HG03097 (cell line): Measurements from ENCODE around the gene COX10.

Experiments used
- ATAC-seq: cut with Tn5 transposase; IDR thresholded peaks from one replicate; pipeline ENCODE4 v1.9.1; 2021; ENCODE audit not compliant: unreplicated experiment, low FRiP score

COX10 gene

DNA sequence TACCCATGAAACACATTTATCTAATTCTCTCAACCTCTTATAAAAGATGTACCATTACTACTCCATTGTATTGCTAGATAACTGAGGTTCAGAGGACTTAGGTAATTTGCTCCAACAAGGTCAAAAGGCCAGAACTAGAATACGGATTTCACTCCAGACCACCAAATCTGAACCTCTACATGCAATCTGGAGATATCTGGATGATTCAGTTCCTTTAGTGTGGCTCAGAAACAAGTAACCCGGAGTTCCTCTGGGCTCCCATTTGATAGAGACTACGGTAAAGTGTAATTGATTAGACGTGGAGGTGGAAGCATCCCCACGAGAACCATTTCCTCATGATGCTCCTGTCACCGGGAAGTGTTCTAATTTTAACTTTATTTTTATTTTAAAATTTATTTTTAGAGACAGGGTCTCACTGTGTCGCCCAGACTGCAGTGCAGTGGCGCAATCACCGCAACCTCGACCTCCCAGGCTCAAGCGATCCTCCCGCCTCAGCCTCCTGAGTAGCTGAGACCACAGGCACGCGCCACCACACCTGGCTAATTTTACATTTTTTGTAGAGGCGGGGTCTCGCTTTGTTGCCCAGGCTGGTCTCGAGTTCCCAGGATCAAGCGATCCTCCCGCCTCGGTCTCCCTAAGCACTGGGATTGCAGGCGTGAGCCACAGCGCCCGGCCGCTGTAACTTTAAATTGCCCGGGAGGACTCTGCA is 608 bp upstream of the COX10 start:
- no peak for ATAC-seq

DNA sequence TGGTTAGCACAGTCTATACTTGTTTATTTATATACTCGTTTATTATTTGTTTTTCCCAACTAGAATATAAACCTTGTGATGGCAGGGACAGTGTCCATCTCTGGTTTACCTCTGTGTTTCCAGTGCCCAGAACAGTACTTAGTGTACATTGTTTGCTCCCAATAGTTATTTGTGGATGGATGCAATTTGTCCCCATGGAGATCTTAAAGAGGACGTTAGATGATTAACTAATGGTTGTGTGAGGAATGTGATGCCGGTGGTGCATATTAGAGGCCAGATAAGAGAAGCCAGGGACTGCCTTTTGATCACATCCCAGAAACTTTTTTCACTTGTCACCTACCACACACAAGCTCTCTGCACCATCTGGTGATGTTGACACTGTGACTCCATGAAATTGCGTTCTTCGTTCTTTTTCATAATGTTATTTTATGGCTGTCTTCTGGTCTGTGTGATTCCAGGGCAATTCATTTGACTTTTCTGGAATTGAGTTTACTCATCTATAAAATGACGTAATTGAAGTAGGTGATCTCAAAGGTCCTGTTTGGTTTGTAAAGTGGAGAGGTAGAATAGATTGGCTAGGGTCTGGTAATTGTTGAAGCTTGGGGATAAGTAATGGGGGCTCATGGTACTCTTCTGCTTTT is 1.2 kb downstream of the COX10 start:
- no peak for ATAC-seq

DNA sequence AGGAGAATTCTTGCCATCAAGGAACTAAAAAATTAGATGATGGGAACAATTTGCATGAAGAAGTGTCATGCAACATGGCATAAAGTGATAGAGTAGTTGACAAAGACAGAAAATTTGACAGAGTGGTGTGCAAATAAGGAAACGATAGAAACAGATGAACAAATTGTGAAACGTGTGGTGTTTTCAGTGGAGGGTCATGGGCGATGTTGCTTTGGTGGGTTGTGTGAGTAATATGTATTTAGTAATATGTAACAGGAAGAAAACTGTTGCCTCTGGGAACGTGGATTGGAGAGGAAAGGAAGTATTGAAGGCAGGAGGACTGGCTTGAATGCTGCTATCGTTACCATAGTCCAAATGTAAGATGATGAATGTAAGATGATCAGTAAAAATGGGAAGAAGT is 3.6 kb downstream of the COX10 start:
- no peak for ATAC-seq

DNA sequence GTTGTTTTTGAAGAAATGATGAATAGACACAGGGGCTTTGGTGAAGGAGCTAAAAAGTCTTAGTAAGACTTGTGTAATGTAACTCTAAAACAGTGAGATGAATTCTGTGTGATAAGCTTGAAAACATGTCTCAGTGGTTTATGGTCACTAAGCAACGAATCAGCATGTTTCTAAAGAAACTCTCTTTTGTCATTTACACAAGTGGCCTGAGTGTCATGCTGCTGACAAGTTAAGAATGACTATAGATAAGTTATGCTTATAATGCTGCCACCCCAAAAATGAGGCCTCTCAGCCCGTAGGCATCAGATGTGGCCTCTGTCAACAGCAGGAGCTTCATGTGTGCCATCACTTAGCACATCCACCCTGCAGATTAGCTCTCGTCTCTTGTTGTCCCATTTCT is 8.7 kb downstream of the COX10 start:
- no peak for ATAC-seq

DNA sequence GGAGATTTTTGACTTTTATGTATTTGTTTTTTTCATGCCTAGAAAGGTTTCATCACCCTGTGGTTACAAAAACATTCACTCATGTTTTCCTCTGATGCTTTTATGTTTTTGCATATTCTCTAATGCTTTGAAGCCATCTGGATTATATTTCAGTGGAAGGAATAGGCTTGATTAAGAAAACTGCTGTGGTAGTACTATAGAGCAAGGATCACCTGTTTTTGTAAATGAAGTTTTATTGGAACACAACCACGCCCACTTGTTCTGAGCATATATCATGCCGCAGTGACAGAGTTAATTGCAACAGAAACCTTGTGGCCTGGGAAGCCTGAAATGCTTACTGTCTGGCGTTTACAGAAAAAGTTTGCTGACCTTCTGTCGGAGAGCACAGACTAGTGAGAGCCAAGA is 11.5 kb downstream of the COX10 start:
- ATAC-seq = no peak

DNA sequence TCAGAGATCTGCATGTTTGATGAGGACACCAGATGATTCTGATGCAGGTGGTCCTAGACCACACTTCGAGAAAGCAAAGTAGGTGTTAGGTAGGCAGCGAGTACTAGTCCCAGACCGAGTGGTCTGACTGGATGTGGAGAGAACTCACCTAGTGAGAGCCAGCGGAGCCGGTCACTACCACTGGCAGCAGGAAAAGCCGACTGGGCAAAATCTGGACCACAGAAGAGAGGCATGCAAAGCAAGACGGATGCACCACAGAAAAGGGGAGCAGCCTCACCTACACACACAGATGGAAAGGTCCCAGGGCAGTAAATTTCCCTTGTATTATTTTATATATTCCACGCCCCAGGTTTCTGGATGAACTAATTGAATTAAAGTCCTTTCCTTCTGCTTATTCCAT is 13.5 kb downstream of the COX10 start:
- ATAC-seq = no peak

DNA sequence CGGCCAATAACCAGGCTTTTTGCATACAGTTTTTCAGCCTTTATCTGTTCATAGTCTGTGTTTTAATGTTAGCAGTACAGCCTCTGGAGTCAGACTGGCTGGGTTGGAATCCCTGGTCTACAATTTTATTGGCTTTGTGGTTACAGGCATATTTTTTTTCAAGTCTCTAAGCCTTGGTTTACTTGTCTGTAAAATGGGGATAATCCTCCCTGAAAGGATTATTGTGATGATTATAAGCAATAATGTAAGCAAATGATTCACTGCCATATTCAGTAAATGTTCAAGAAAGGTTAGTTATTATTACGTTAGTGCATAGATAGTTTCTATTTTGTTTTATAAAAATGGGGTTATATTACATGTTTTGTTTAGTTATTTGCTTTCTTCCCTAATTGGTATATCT is 15.7 kb downstream of the COX10 start:
- no peak for ATAC-seq

DNA sequence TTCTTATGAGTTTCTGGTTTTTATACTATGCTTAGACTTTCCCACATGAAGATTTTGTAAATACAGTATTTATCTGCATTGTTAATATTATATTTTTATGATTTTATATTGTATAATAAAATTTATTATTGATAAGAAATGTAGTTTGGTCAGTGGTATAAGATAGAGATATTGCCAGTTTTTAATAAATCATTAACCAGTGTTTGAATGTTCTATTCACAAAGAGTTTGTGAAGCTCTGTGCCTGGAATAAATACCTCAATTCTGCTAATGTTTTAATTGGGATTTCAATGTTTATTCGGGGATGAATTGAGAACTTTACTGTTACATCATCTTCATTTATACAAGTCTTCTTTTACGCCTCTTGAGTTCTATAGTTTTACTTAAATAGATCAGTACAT is 16.9 kb downstream of the COX10 start:
- no peak for ATAC-seq

DNA sequence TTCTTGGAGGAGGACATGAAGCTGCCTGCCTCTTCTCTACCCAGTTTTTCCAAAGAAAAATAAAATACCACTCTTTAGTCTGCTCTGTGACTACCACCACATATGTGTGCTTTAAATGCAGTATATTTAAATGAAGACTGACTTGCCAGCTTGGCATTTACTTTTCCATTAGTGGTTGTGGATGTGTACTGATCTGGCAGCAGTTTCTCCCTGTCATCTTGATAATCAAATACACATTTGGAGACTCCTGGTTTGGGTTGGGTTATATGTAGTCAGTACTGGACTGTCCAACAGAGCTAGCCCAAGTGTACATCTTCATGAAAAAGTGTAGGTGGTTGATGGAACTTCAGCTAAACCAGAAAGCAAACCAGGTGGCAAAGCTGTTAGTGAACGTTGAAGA is 19.9 kb downstream of the COX10 start:
- no peak for ATAC-seq

DNA sequence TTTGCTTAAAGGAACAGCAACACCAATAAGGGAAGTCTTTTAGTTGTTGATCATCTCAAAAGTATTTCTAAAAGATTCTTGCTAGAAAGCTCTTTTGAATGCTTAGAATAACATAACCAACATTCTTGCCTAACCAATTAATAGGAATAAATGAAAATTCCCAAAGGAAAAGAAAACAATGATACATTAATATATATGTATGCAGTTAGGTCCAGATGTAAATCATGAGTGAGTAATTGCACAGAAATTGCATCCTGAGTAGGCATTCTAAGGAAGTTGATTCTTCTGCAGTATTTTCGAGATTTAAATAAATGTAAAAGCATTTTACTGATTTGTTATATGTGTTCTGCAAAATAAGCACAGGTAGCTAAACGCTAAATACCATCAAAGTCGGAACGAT is 22.1 kb downstream of the COX10 start:
- ATAC-seq = no peak

DNA sequence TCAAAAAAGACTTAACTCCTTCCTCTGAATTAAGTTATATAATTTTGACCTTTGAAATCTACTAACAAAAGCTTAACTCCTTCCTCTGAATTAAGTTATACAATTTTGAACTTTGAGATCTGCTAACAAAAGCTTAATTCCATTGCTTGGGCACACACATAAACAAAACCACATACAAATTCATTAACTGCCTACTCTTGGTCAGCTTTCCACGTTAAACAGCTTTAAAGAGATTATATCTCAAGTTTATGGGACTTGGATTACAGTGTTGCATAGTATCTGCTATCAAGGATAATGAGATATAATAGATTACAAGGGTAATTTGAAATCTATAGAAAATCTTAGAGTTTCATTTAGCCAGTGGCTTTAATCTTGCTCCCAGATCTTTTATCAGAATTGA is 23.5 kb downstream of the COX10 start:
- ATAC-seq = no peak

DNA sequence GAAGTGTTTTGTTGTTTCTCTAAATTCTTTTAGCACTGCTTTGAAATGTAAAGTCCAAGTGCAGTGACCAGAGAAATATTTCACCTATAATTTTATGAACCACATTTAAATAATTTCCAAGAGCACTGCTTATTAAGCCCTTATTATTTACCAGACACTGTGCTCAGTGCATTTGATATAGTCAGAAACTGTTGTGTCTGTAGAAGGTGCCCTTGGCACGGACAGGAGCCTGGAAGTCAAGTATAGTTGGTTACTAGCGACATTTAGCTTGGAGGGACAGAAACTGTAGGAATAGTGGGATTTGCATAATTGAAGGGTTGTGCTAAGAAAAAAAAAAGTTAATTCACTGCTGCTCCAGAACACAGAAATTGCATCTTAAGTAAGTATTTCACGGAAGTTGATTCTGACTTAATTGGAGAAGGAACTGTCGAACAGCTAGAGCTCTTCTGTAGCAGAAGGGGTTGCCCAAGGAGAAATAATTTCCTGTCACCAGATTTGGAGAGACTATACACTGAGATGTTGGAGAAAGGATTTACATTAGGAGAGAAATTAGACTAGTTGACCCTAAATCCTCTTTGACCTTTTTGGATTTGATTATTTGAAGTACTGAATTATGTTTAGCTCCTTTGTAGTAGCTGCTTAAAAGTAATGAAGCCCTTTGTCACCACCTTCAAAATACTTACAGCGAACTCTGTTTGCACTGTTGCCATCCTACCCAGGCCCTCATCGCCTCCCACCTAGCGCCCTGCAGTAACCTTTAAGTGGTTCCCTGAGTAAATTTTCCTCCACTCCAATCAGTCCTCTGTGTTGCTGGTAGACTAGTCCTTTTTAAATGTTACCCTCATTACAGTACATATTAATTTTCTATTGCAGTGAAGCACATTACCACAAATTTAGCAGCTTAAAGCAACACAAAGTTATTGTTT is 25.6 kb downstream of the COX10 start:
- no peak for ATAC-seq

DNA sequence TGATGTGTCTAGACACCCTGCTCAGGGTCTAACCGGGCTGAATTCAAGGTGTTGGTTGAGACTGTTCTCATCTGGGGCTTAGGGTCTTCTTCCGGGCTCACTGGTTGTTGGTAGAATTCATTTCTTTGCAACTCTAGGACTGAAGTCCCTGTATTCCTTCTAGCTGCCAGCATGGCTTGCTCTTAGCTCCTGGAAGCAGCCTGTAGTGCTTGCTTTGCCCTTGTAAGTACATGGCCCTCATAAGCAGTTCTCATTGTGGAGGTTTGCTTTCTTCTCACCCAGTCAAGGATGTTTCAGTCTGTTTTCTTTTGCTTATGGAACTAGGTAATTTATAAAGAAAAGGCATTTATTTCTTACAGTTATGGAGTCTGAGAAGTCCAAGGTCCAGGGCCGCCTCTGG is 26.3 kb downstream of the COX10 start:
- no peak for ATAC-seq

DNA sequence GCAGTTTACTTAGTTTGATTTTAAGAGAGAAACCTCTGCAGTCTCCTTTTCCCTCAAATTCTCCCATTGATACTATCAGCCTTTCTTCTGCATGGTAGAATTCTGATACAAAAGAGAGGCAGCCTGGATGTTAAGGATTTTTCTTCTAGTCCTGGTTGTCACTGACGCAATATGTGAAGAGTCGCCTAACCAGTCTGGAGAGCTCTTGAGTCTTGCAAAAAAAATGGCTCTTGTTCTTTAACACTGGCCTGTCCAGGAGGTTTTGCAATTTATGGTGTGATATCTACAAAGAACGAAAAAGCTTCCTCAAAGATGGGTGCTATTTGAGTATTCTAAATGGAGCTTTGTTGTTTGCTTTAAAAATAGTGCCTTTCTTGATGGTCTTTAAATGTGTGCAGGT is 28.9 kb downstream of the COX10 start:
- ATAC-seq = no peak

DNA sequence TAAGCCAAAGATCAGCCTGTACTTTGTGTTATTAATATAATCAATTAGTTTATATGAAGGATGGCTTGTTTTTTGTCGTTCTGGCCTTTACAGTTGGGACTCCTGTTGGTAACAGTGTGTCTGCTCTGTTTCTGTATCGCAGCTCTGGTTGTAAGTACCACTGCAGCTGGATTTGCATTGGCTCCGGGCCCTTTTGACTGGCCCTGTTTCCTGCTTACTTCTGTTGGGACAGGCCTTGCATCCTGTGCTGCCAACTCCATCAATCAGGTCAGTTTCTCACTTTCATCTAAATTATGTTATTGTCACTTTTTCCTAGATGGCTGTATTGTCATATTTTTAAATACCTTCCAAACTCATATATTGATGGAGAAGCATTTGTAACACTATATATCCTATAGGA is 32.7 kb downstream of the COX10 start:
- no peak for ATAC-seq

DNA sequence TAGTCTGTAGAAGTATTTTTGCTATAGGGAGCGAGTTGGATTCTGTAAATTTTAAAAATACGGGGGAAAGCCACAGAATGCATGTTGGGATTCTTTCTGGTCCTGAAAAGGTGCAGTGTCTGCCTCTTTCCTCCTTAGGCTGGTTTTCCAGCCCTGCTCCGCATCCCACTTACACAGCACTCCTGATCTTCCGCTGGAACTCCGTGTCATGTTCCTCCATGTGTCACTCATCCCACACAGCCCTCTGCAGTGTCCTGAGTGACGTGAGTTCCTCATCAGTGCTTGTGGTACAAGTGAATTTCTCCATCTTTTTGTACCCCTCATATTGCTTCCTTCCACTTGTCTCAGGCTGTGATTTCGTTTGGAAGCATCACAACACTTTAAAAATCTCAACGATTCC is 34.5 kb downstream of the COX10 start:
- ATAC-seq = no peak

DNA sequence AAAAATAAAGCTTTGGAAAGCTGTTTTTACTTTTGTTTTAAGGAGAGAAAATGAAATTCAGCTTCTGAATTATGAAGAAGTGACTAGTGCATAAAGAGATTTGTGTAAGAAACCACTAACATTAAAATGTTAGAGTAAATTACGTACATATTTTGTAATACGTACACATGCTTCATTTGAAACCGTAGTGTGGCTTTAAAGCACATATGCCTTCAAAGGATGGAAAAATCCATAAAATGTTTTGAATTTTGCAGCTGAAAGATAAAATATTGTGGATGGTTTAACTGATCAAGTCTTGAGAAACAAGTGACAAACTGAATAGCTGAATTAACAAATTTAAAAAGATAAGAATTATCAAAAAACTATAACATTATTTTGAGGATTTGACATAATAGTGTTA is 35.4 kb downstream of the COX10 start:
- no peak for ATAC-seq

DNA sequence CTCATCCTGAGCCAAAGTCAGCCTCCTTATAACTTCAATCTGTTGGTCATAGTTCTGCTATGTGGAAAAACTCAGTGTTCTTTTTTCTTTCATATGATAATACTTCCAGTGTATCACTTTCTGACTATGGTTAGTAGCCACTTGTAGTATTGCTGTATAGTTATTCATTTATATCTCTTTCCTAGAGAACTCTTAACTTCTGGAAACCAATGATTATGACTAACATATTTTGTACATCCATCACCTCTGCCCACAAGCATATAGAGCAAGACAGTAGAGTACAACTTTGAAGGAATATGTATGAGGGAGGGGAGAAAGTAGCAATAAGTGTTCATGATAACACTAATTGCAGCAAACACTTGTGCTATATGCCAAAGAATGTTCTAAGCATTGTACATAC is 38.6 kb downstream of the COX10 start:
- ATAC-seq = no peak

DNA sequence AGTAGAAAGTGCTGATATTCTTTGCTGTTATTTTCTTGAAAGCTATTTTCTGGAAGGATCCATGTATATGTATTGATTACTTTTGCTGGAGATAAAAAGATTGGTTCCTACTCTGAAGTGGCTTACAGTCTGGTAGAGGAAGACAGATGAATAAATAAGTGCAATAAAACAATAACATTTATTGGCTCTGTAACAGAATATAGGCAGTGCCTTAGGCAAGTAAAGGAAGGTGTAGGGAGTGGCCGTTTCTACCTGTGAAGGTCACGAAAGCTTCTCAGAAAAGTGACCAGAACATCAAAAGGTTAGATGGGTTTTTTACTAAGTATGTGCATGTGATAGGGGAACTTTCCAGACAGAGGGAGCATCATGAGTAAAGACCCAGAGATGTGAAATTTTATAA is 43.1 kb downstream of the COX10 start:
- no peak for ATAC-seq

DNA sequence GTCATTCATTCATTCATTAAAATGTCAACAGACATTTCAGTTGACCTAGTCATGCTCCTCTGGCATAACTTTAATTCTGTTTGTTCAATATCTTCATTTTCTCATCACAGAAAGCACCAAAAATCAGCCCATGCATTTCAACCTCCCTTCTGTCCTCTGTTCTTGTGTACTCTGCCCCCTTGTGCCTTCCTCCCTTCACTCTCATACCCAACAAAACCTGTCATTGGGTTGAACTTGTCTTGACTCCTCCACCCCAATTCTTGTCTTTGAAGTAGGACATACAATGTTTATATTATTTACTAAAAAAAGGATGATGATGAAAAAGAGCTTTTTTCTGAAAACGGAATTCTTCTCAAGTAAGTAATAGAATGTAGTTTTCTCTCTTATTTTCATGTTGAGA is 43.8 kb downstream of the COX10 start:
- no peak for ATAC-seq

DNA sequence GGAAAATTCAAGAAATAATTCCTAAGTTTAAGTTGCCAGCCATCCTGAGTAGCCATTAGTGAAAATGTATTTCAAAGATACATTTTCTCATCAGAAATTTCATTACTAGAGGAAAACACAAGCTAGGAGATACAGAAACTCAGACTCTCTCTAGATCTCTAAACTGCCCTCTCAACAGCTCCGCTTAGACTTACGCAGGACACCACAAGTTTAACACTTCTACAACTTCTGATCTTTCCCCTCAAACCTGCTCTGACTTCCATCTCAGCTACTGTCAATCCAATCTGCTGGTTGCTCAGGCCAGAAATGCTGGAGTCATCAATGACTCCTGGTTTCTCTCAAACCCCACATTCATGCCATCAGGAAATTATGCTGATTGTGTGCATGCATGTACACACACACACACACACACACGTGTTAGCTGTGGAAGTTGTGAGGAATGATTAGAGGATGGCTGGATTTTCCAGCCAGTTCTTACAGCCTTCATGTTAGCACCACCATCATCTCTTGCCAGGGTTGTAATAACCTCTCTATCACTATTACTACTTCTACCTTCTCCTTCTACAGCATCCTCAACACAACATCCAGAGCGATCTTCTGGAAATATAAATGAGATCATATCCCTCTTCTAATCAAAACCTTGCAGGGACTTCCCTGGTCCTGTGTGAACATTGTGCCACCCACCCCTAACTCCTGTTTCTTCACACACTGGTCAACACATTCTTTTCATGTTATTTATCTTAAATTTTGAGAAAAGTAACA is 47.1 kb downstream of the COX10 start:
- no peak for ATAC-seq
